SK-N-MC (cell line): ENCODE data around the gene MAML3.

Source experiments
- DNase-seq: peaks from one replicate; pipeline ENCODE4 v3.0.0-alpha.2; 2011; ENCODE audit warnings: low read depth, low spot score
- H3K27ac ChIP-seq: fragments of 200-600 bp; sonication (generic); 2 replicates; pipeline ENCODE4 v1.5.1; 2016; ENCODE audit warnings: mixed run types
- H3K36me3 ChIP-seq: fragments of 200-600 bp; sonication (generic); 2 replicates; pipeline ENCODE4 v1.6.1; 2017; ENCODE audit warnings: antibody characterized with exemption, low read length, mixed read lengths; ENCODE audit not compliant: insufficient read depth
- H3K4me3 ChIP-seq: fragments of 200-600 bp; sonication (generic); 2 replicates; pipeline ENCODE4 v1.5.1; 2016
- H3K9ac ChIP-seq: fragments of 200-600 bp; sonication (generic); 2 replicates; pipeline ENCODE4 v1.8.0; 2017; ENCODE audit warnings: mixed run types, mixed read lengths; ENCODE audit not compliant: insufficient read length
- H3K9me3 ChIP-seq: fragments of 200-600 bp; sonication (generic); 2 replicates; pipeline ENCODE4 v1.6.1; 2017; ENCODE audit warnings: low read depth, mild to moderate bottlenecking, antibody characterized with exemption, low read length, moderate library complexity, mixed read lengths
- EZH2 ChIP-seq: fragments of 200-600 bp; sonication (generic); IDR thresholded peaks from one replicate; pipeline ENCODE4 v1.6.1; 2017; ENCODE audit warnings: antibody characterized with exemption
- FOXP2 ChIP-seq: optimal IDR thresholded peaks from 2 replicates; pipeline ENCODE3; 2011; ENCODE audit warnings: mild to moderate bottlenecking, moderate library complexity; ENCODE audit not compliant: insufficient read depth; ENCODE audit errors: extremely low read length, control extremely low read depth
- POLR2AphosphoS5 ChIP-seq: IDR thresholded peaks from 2 replicates; pipeline ENCODE4 v1.6.1; 2012; ENCODE audit warnings: mild to moderate bottlenecking, low read depth, low read length, borderline replicate concordance

MAML3 gene

GRCh38 chr4:139913995-139914598, 239.9 kb downstream of the MAML3 start:
- peak overlapping the region; percentile 86 for H3K27ac ChIP-seq
- peak overlapping the region; percentile 35 for H3K9ac ChIP-seq
- no peaks in the 10 kb centered on the region for H3K36me3 ChIP-seq
- H3K9me3 ChIP-seq, result no peaks in the 10 kb centered on the region
- no peak for TF ChIP-seq EZH2
- TF ChIP-seq FOXP2, result no peak
- TF ChIP-seq POLR2AphosphoS5, result no peak
- DNase-seq, result peak; percentile 60
- H3K4me3 ChIP-seq, result peak overlapping the region; percentile 54

- Histone ChIP-seq H3K27ac (peak overlapping the region; percentile 86), H3K36me3 (no peaks in the 10 kb centered on the region), H3K4me3 (peak overlapping the region; percentile 54), H3K9ac (peak overlapping the region; percentile 35), H3K9me3 (no peaks in the 10 kb centered on the region)
- no peak for TF ChIP-seq FOXP2
- TF ChIP-seq EZH2, result no peak
- TF ChIP-seq POLR2AphosphoS5, result no peak
- no peak for DNase-seq
Measured at GRCh38 chr4:139913398-139913990, 240.5 kb downstream of the MAML3 start.

GRCh38 chr4:139912445-139912844, 241.5 kb downstream of the MAML3 start:
- H3K9ac ChIP-seq, result no peak overlapping the region
- no peak overlapping the region for H3K4me3 ChIP-seq
- TF ChIP-seq EZH2 (no peak), POLR2AphosphoS5 (no peak), FOXP2 (no peak)
- no peaks in the 10 kb centered on the region for H3K36me3 ChIP-seq
- H3K27ac ChIP-seq, result no peak overlapping the region
- H3K9me3 ChIP-seq, result no peaks in the 10 kb centered on the region
- DNase-seq, result no peak

DNA sequence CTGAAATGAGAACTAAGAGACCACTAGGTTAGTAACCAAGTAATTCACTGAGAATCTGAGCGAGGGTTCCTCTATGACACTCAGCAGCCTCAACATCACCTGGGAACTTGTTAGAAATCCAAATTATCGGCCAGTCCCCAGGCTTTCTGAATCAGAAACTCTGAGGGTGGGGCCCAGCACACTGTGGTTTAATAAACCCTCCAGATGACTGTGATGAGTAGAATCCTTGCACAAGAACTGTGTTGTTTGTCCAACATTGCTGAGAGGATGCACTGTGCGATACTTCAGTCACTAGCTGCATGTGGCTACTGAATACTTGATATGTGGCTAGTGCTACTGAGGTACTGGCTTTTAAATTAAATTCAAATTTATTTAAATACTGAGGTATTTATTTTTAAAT, 243.9 kb downstream of the MAML3 start:
- no peak overlapping the region for H3K9ac ChIP-seq
- no peak for DNase-seq
- H3K4me3 ChIP-seq, result no peak overlapping the region
- no peak overlapping the region for H3K27ac ChIP-seq
- H3K36me3 ChIP-seq, result no peaks in the 10 kb centered on the region
- TF ChIP-seq FOXP2, result no peak
- TF ChIP-seq EZH2, result no peak
- TF ChIP-seq POLR2AphosphoS5, result no peak
- H3K9me3 ChIP-seq, result no peaks in the 10 kb centered on the region

- peak overlapping the region; percentile 40 for H3K27ac ChIP-seq
- H3K9me3 ChIP-seq, result no peaks in the 10 kb centered on the region
- H3K9ac ChIP-seq, result no peak overlapping the region
- no peak for DNase-seq
- H3K36me3 ChIP-seq, result no peaks in the 10 kb centered on the region
- H3K4me3 ChIP-seq, result peak overlapping the region; percentile 7; the same call in 1 of the 2 replicates
- TF ChIP-seq POLR2AphosphoS5, result no peak
- no peak for TF ChIP-seq FOXP2
- TF ChIP-seq EZH2, result no peak
Measured at GRCh38 chr4:139908636-139909437, 245.1 kb downstream of the MAML3 start.

GRCh38 chr4:139907001-139907809, 246.8 kb downstream of the MAML3 start:
- no peak for TF ChIP-seq FOXP2
- H3K27ac ChIP-seq, result no peak overlapping the region
- no peak for DNase-seq
- no peak overlapping the region for H3K9ac ChIP-seq
- no peak overlapping the region for H3K4me3 ChIP-seq
- H3K9me3 ChIP-seq, result no peaks in the 10 kb centered on the region
- H3K36me3 ChIP-seq, result no peaks in the 10 kb centered on the region

- Histone ChIP-seq H3K27ac (no peak overlapping the region), H3K9me3 (no peaks in the 10 kb centered on the region), H3K4me3 (no peak overlapping the region), H3K9ac (no peak overlapping the region), H3K36me3 (no peaks in the 10 kb centered on the region)
- TF ChIP-seq EZH2 (no peak), FOXP2 (no peak), POLR2AphosphoS5 (no peak)
- no peak for DNase-seq
Measured at GRCh38 chr4:139905489-139905888, 248.5 kb downstream of the MAML3 start.

GRCh38 chr4:139904406-139904805, 249.6 kb downstream of the MAML3 start:
- Histone ChIP-seq H3K9me3 (no peaks in the 10 kb centered on the region), H3K9ac (no peak overlapping the region), H3K4me3 (no peak overlapping the region), H3K36me3 (no peaks in the 10 kb centered on the region), H3K27ac (no peak overlapping the region)
- no peak for TF ChIP-seq EZH2
- no peak for TF ChIP-seq FOXP2
- TF ChIP-seq POLR2AphosphoS5, result no peak
- no peak for DNase-seq
